Measurements from ENCODE around the gene SECTM1.
A peak's percentile ranks its signal among the peaks of the same experiment; 100 is the strongest.
"Not testable (repeated sequence)": the region's sequence is repeated elsewhere in the genome, so short reads cannot be mapped to it uniquely, and the experiment has no call there.

SECTM1 gene

GRCh38 chr17:82333279-82334171 lies at the start of gene SECTM1:
TSS of gene SECTM1 (minus strand) at chr17:82333766. CDS start at chr17:82327240, 6,526 bp downstream.
- no peaks in the 10 kb centered on the region for H3K9me3 Mint-ChIP-seq
- peaks cover 12% of the 10 kb centered on the region for H3K27me3 Mint-ChIP-seq (ENCODE audit: low read depth)
- peaks cover 16% of the 10 kb centered on the region for H3K4me1 Mint-ChIP-seq (ENCODE audit: low read depth)
- peaks cover 2% of the 10 kb centered on the region for H3K36me3 Mint-ChIP-seq (ENCODE audit: low read depth)
- H3K4me3 Mint-ChIP-seq, result peak within 1 kb of the TSS; percentile 99
- peak within 1 kb of the TSS; percentile 100 for H3K27ac Mint-ChIP-seq

- Mint-ChIP-seq H3K4me1 (ENCODE audit: low read depth) (no peaks in the 10 kb centered on the region), H3K9me3 (no peaks in the 10 kb centered on the region), H3K36me3 (ENCODE audit: low read depth) (no peaks in the 10 kb centered on the region)
Measured at GRCh38 chr17:82382933-82383255, 49.3 kb upstream of the SECTM1 start.

GRCh38 chr17:82382220-82382932 lies 48.8 kb upstream of the SECTM1 start:
- peaks cover 30% of the 10 kb centered on the region for H3K27me3 Mint-ChIP-seq (ENCODE audit: low read depth)
- H3K36me3 Mint-ChIP-seq (ENCODE audit: low read depth); H3K9me3 Mint-ChIP-seq; H3K27ac Mint-ChIP-seq; H3K4me1 Mint-ChIP-seq (ENCODE audit: low read depth); H3K4me3 Mint-ChIP-seq: not testable (repeated sequence)

More at GRCh38 chr17:82382933-82383255, 49.3 kb upstream of the SECTM1 start:
- peaks cover 31% of the 10 kb centered on the region for H3K27me3 Mint-ChIP-seq (ENCODE audit: low read depth)
- no peak overlapping the region for H3K4me3 Mint-ChIP-seq
- no peak overlapping the region for H3K27ac Mint-ChIP-seq

- H3K27me3 Mint-ChIP-seq (ENCODE audit: low read depth), result peaks cover 35% of the 10 kb centered on the region
- H3K4me1 Mint-ChIP-seq (ENCODE audit: low read depth); H3K4me3 Mint-ChIP-seq; H3K27ac Mint-ChIP-seq; H3K9me3 Mint-ChIP-seq; H3K36me3 Mint-ChIP-seq (ENCODE audit: low read depth): not testable (repeated sequence)
Measured at GRCh38 chr17:82381703-82382009, 48.1 kb upstream of the SECTM1 start.

- Mint-ChIP-seq H3K36me3 (ENCODE audit: low read depth) (no peaks in the 10 kb centered on the region), H3K27me3 (ENCODE audit: low read depth) (peaks cover 40% of the 10 kb centered on the region), H3K9me3 (no peaks in the 10 kb centered on the region), H3K27ac (no peak overlapping the region), H3K4me3 (no peak overlapping the region), H3K4me1 (ENCODE audit: low read depth) (no peaks in the 10 kb centered on the region)
Measured at GRCh38 chr17:82380860-82381702, 47.5 kb upstream of the SECTM1 start.

GRCh38 chr17:82378741-82379021 lies 45.1 kb upstream of the SECTM1 start:
- Mint-ChIP-seq H3K9me3 (no peaks in the 10 kb centered on the region), H3K4me1 (ENCODE audit: low read depth) (no peaks in the 10 kb centered on the region), H3K4me3 (no peak overlapping the region), H3K27me3 (ENCODE audit: low read depth) (peaks cover 44% of the 10 kb centered on the region), H3K36me3 (ENCODE audit: low read depth) (no peaks in the 10 kb centered on the region), H3K27ac (no peak overlapping the region)

GRCh38 chr17:82377924-82378740 lies 44.6 kb upstream of the SECTM1 start:
- Mint-ChIP-seq H3K27ac (no peak overlapping the region), H3K36me3 (ENCODE audit: low read depth) (no peaks in the 10 kb centered on the region)

GRCh38 chr17:82377294-82377693 lies 43.7 kb upstream of the SECTM1 start:
- not testable (repeated sequence) for H3K9me3 Mint-ChIP-seq; H3K36me3 Mint-ChIP-seq (ENCODE audit: low read depth); H3K27ac Mint-ChIP-seq; H3K4me1 Mint-ChIP-seq (ENCODE audit: low read depth); H3K4me3 Mint-ChIP-seq
- peaks cover 58% of the 10 kb centered on the region for H3K27me3 Mint-ChIP-seq (ENCODE audit: low read depth)

More at GRCh38 chr17:82377924-82378740, 44.6 kb upstream of the SECTM1 start:
- peaks cover 2% of the 10 kb centered on the region for H3K4me1 Mint-ChIP-seq (ENCODE audit: low read depth)
- H3K4me3 Mint-ChIP-seq, result no peak overlapping the region
- peaks cover 49% of the 10 kb centered on the region for H3K27me3 Mint-ChIP-seq (ENCODE audit: low read depth)
- no peaks in the 10 kb centered on the region for H3K9me3 Mint-ChIP-seq

- no peaks in the 10 kb centered on the region for H3K9me3 Mint-ChIP-seq
- peaks cover 6% of the 10 kb centered on the region for H3K4me1 Mint-ChIP-seq (ENCODE audit: low read depth)
- H3K36me3 Mint-ChIP-seq (ENCODE audit: low read depth), result no peaks in the 10 kb centered on the region
- H3K27me3 Mint-ChIP-seq (ENCODE audit: low read depth), result peaks cover 53% of the 10 kb centered on the region
- H3K4me3 Mint-ChIP-seq, result no peak overlapping the region
- H3K27ac Mint-ChIP-seq, result no peak overlapping the region
Measured at GRCh38 chr17:82376042-82376730, 42.6 kb upstream of the SECTM1 start.

- H3K4me1 Mint-ChIP-seq (ENCODE audit: low read depth), result peaks cover 9% of the 10 kb centered on the region
- H3K36me3 Mint-ChIP-seq (ENCODE audit: low read depth), result no peaks in the 10 kb centered on the region
- H3K27me3 Mint-ChIP-seq (ENCODE audit: low read depth), result peaks cover 53% of the 10 kb centered on the region
- no peaks in the 10 kb centered on the region for H3K9me3 Mint-ChIP-seq
- no peak overlapping the region for H3K27ac Mint-ChIP-seq
- no peak overlapping the region for H3K4me3 Mint-ChIP-seq
Measured at GRCh38 chr17:82375359-82376041, 41.9 kb upstream of the SECTM1 start.

- Mint-ChIP-seq H3K27ac (no peak overlapping the region), H3K4me3 (no peak overlapping the region), H3K9me3 (no peaks in the 10 kb centered on the region), H3K36me3 (ENCODE audit: low read depth) (no peaks in the 10 kb centered on the region), H3K27me3 (ENCODE audit: low read depth) (peaks cover 52% of the 10 kb centered on the region), H3K4me1 (ENCODE audit: low read depth) (peaks cover 9% of the 10 kb centered on the region)
Measured at GRCh38 chr17:82374626-82375331, 41.2 kb upstream of the SECTM1 start.

GRCh38 chr17:82373731-82374625 lies 40.4 kb upstream of the SECTM1 start:
- no peak overlapping the region for H3K4me3 Mint-ChIP-seq
- H3K27me3 Mint-ChIP-seq (ENCODE audit: low read depth), result peaks cover 58% of the 10 kb centered on the region
- no peaks in the 10 kb centered on the region for H3K9me3 Mint-ChIP-seq
- H3K36me3 Mint-ChIP-seq (ENCODE audit: low read depth), result no peaks in the 10 kb centered on the region
- H3K4me1 Mint-ChIP-seq (ENCODE audit: low read depth), result peaks cover 9% of the 10 kb centered on the region
- no peak overlapping the region for H3K27ac Mint-ChIP-seq

All from T-helper 1 cell treated with Interleukin-12 subunit alpha and Interleukin-12 subunit beta and Interleukin-4 antibody, amounts not matched to agents 30 μg/mL and 1 μg/mL, for 36 hours (primary cell).